ENCODE results near the gene MYL4. TPM values are rescaled to one million over a fixed set of nuclear protein-coding genes. Genes with fewer than 3 reads are reported as not detected.

MYL4 gene
- total RNA-seq, 4 donors from 2014 or later = 4.8 TPM; not detected in 3

GRCh38 chr17:47237841-47238240, 28.7 kb downstream of the MYL4 start:
- Histone ChIP-seq H3K4me1 (peaks cover 0 to 25% (median 13%) of the 10 kb centered on the region in 3 donors), H3K36me3 (no peaks in the 10 kb centered on the region), H3K27ac (no peak overlapping the region), H3K9me3 (no peaks in the 10 kb centered on the region), H3K4me3 (no peak overlapping the region), H3K27me3 (no peaks in the 10 kb centered on the region)
- TF ChIP-seq POLR2A (IDR thresholded peaks at IDR 0.05) = no peak
- no peak for TF ChIP-seq CTCF (IDR thresholded peaks at IDR 0.05)
- no peak for TF ChIP-seq EP300 (IDR thresholded peaks at IDR 0.05)
- no peak for TF ChIP-seq POLR2AphosphoS5 (IDR thresholded peaks at IDR 0.05)
- no CpG with 5 or more reads among the region's 7 CpGs for WGBS, 2 donors (ENCODE audit: low coverage in 1 of 2)
- ATAC-seq = no peak

- WGBS, 2 donors (ENCODE audit: low coverage in 1 of 2) = 83 to 100% methylated on average over 1 to 2 of the region's 29 CpGs
- H3K4me3 ChIP-seq = no peak overlapping the region
- H3K36me3 ChIP-seq = no peaks in the 10 kb centered on the region
- H3K9me3 ChIP-seq = no peaks in the 10 kb centered on the region
- H3K4me1 ChIP-seq = peaks cover 0 to 25% (median 13%) of the 10 kb centered on the region in 3 donors
- H3K27me3 ChIP-seq = no peaks in the 10 kb centered on the region
- no peak for ATAC-seq
- H3K27ac ChIP-seq = no peak overlapping the region
- TF ChIP-seq POLR2A (IDR thresholded peaks at IDR 0.05) = no peak
- no peak for TF ChIP-seq CTCF (IDR thresholded peaks at IDR 0.05)
- no peak for TF ChIP-seq POLR2AphosphoS5 (IDR thresholded peaks at IDR 0.05)
- no peak for TF ChIP-seq EP300 (IDR thresholded peaks at IDR 0.05)
These were observed 29.3 kb downstream of the MYL4 start for GRCh38 chr17:47238321-47239010.

GRCh38 chr17:47239619-47239966, 30.4 kb downstream of the MYL4 start:
- H3K4me3 ChIP-seq = no peak overlapping the region
- no peaks in the 10 kb centered on the region for H3K36me3 ChIP-seq
- H3K9me3 ChIP-seq = no peaks in the 10 kb centered on the region
- WGBS, 2 donors (ENCODE audit: low coverage in 1 of 2) = 68 to 87% methylated on average over 2 to 7 of the region's 7 CpGs
- H3K27me3 ChIP-seq = no peaks in the 10 kb centered on the region
- TF ChIP-seq CTCF (IDR thresholded peaks at IDR 0.05) (no peak), POLR2A (IDR thresholded peaks at IDR 0.05) (no peak), POLR2AphosphoS5 (IDR thresholded peaks at IDR 0.05) (no peak), EP300 (IDR thresholded peaks at IDR 0.05) (no peak)
- ATAC-seq = no peak
- peaks cover 0 to 25% (median 13%) of the 10 kb centered on the region in 3 donors for H3K4me1 ChIP-seq
- H3K27ac ChIP-seq = peak overlapping the region; percentile 5 to 80 (median 71)

- peak; percentile 84 for ATAC-seq
- H3K36me3 ChIP-seq = no peaks in the 10 kb centered on the region
- no peak overlapping the region for H3K4me3 ChIP-seq
- H3K9me3 ChIP-seq = no peaks in the 10 kb centered on the region
- H3K4me1 ChIP-seq = peaks cover 0 to 25% (median 13%) of the 10 kb centered on the region in 3 donors
- H3K27ac ChIP-seq = peak overlapping the region; percentile 5 to 80 (median 71)
- WGBS, 2 donors (ENCODE audit: low coverage in 1 of 2) = 42 to 43% methylated on average over 1 to 3 of the region's 3 CpGs
- TF ChIP-seq POLR2AphosphoS5 (IDR thresholded peaks at IDR 0.05) = peak; percentile 83
- no peak for TF ChIP-seq CTCF (IDR thresholded peaks at IDR 0.05)
- H3K27me3 ChIP-seq = no peaks in the 10 kb centered on the region
These were observed 31.0 kb downstream of the MYL4 start for GRCh38 chr17:47239967-47240651.

- no peak for ATAC-seq
- WGBS, 2 donors (ENCODE audit: low coverage in 1 of 2) = 69 to 100% methylated on average over 1 to 2 of the region's 3 CpGs
- Histone ChIP-seq H3K9me3 (no peaks in the 10 kb centered on the region), H3K4me1 (peaks cover 0 to 25% (median 13%) of the 10 kb centered on the region in 3 donors), H3K4me3 (no peak overlapping the region), H3K27me3 (no peaks in the 10 kb centered on the region), H3K27ac (peak overlapping the region in 3 of 4 donors; percentile 67 to 80 (median 75)), H3K36me3 (no peaks in the 10 kb centered on the region)
- TF ChIP-seq POLR2AphosphoS5 (IDR thresholded peaks at IDR 0.05) = no peak
- TF ChIP-seq CTCF (IDR thresholded peaks at IDR 0.05) = no peak
- TF ChIP-seq POLR2A (IDR thresholded peaks at IDR 0.05) = no peak
- no peak for TF ChIP-seq EP300 (IDR thresholded peaks at IDR 0.05)
These were observed 31.7 kb downstream of the MYL4 start for GRCh38 chr17:47240806-47241205.

Data from gastroesophageal sphincter (tissue), 4 donors.